ENCODE measurements around the gene BMP8A.

GRCh38 chr1:39470040-39470439, 21.4 kb upstream of the BMP8A start:
- TF ChIP-seq CTCF (conservative IDR thresholded peaks at IDR 0.05) (no peak), ZFX (IDR thresholded peaks at IDR 0.05) (no peak)
